ENCODE results near the gene ATAD1.

DNA sequence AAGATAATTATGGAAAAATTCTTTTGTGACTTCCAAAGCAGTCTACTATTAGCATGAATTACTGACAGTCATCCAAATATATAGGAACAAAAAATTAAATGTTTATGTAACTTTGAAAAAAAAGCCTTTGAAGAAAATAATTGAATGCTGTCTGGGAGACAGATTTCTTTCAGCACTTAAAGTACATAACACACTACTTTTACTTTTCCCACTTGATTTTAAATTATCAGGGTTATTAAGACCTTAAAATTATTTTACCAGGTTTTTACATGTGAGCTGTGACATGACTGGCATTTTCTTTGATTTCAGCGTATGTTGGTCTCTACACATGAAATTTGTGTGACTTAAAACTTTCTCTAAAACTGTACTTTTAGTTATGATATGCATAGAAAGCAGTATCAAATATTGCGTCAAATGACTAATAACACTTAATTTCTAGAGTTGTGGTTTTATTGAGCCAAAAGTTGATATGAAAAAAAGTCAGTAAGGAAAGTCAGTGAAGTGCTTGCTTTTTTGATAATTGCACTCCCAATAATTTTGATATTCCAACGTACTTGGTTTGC, 48.5 kb upstream of the ATAD1 start:
- no peak for TF ChIP-seq SUZ12 (IDR thresholded peaks at IDR 0.05; ENCODE audit: extremely low read depth, insufficient read depth, insufficient read length)
- no peak for TF ChIP-seq YY1 (IDR thresholded peaks at IDR 0.05; ENCODE audit: insufficient read depth, insufficient read length)
